ENCODE results near the gene GRK2. TPM values are rescaled to one million over a fixed set of nuclear protein-coding genes. Genes with fewer than 3 reads are reported as not detected.

GRK2 gene
- total and polyA plus RNA-seq, 12 donors = 26.4 to 159 (median 59.6) TPM

- Histone ChIP-seq H3K4me1 (replicated peaks in 1 of 2) (peaks cover 15 to 21% of the 10 kb centered on the region in 2 donors), H3K4me3 (peak overlapping the region in 1 of 4 donors; percentile 85), H3K27ac (no peak overlapping the region), H3K27me3 (no peaks in the 10 kb centered on the region), H3K36me3 (replicated peaks in 1 of 2) (peaks cover 0 to 31% of the 10 kb centered on the region in 2 donors), H3K9me3 (replicated peaks in 1 of 3) (no peaks in the 10 kb centered on the region)
- TF ChIP-seq POLR2A (IDR thresholded peaks at IDR 0.05) (no peak), CTCF (IDR thresholded peaks at IDR 0.05) (no peak)
- WGBS, 4 donors = 67 to 83% (median 71%) methylated on average over 12 to 15 of the region's 15 CpGs
- intact Hi-C loops (cut with DNase I) = loop anchor here in 1 of 2 donors (5.0 kb wide), 1 partner anchor 35 kb away; the partner anchor contains the start of gene GRK2
- DNase-seq = peak in 6 of 7 donors; percentile 12 to 74 (median 24)
These were observed 35.8 kb downstream of the GRK2 start for GRCh38 chr11:67301951-67302516.

- peaks cover 0 to 30% of the 10 kb centered on the region in 2 donors for H3K36me3 ChIP-seq (replicated peaks in 1 of 2)
- WGBS, 4 donors = 24 to 93% (median 32%) methylated on average over 3 to 23 of the region's 23 CpGs
- DNase-seq = peak in 6 of 7 donors; percentile 13 to 62 (median 34)
- peak overlapping the region in 2 of 4 donors; percentile 26 to 85 for H3K4me3 ChIP-seq
- no peaks in the 10 kb centered on the region for H3K27me3 ChIP-seq
- H3K4me1 ChIP-seq (replicated peaks in 1 of 2) = peaks cover 15 to 21% of the 10 kb centered on the region in 2 donors
- peak overlapping the region in 1 of 5 donors; percentile 68 for H3K27ac ChIP-seq
- TF ChIP-seq CTCF (IDR thresholded peaks at IDR 0.05) (no peak), POLR2A (IDR thresholded peaks at IDR 0.05) (no peak)
- no peaks in the 10 kb centered on the region for H3K9me3 ChIP-seq (replicated peaks in 1 of 3)
- intact Hi-C loops (cut with DNase I) = loop anchor here in 1 of 2 donors (5.0 kb wide), 1 partner anchor 35 kb away; the partner anchor contains the start of gene GRK2
These were observed 36.4 kb downstream of the GRK2 start for GRCh38 chr11:67302571-67303131.

GRCh38 chr11:67303132-67303834 lies 37.0 kb downstream of the GRK2 start, which contains the start of gene SSH3:
Gene SSH3, plus strand, starts transcription at chr11:67303530. Its CDS starts 96 bp downstream, at chr11:67303626.
- Histone ChIP-seq H3K36me3 (replicated peaks in 1 of 2) (peaks cover 0 to 30% of the 10 kb centered on the region in 2 donors), H3K4me3 (peak within 1 kb of the TSS; percentile 26 to 93 (median 72)), H3K27me3 (no peaks in the 10 kb centered on the region), H3K4me1 (replicated peaks in 1 of 2) (peaks cover 15 to 21% of the 10 kb centered on the region in 2 donors), H3K27ac (peak within 1 kb of the TSS in 3 of 5 donors; percentile 0 to 68 (median 8)), H3K9me3 (replicated peaks in 1 of 3) (no peaks in the 10 kb centered on the region)
- 0 to 1% (median 1%) methylated on average over 5 to 65 of the region's 65 CpGs for WGBS, 4 donors
- TF ChIP-seq CTCF (IDR thresholded peaks at IDR 0.05) (no peak), POLR2A (IDR thresholded peaks at IDR 0.05) (peak in 1 of 2 donors; percentile 30)
- peak; percentile 61 to 75 (median 70) for DNase-seq
- intact Hi-C loops (cut with DNase I) = loop anchor here in 1 of 2 donors (5.0 kb wide), 1 partner anchor 36 kb away; the partner anchor contains the start of gene GRK2

Data from adrenal gland (tissue), 12 donors.